Osteocyte (in vitro differentiated cells): ENCODE results near the gene CLEC2A. TPM values are rescaled to one million over a fixed set of nuclear protein-coding genes. Genes with fewer than 3 reads are reported as not detected.

Source experiments
- DNase-seq: peaks from one replicate; pipeline ENCODE4 v3.0.0; 2021; ENCODE audit warnings: mixed read lengths; ENCODE audit not compliant: unreplicated experiment; ENCODE audit errors: extremely low spot score
- H3K27ac Mint-ChIP-seq: one replicate; pipeline ENCODE4 v1.8.0; 2021; ENCODE audit warnings: mild to moderate bottlenecking, mixed read lengths; ENCODE audit not compliant: unreplicated experiment
- H3K27me3 Mint-ChIP-seq: one replicate; pipeline ENCODE4 v1.8.0; 2021; ENCODE audit warnings: mixed read lengths; ENCODE audit not compliant: unreplicated experiment
- H3K36me3 Mint-ChIP-seq: one replicate; pipeline ENCODE4 v1.8.0; 2021; ENCODE audit warnings: mixed read lengths; ENCODE audit not compliant: unreplicated experiment
- H3K4me1 Mint-ChIP-seq: one replicate; pipeline ENCODE4 v1.8.0; 2021; ENCODE audit warnings: mixed read lengths; ENCODE audit not compliant: unreplicated experiment
- H3K4me3 Mint-ChIP-seq: one replicate; pipeline ENCODE4 v1.8.0; 2021; ENCODE audit warnings: mild to moderate bottlenecking, moderate library complexity, mixed read lengths; ENCODE audit not compliant: unreplicated experiment
- H3K9me3 Mint-ChIP-seq: one replicate; pipeline ENCODE4 v1.8.0; 2021; ENCODE audit warnings: mixed read lengths; ENCODE audit not compliant: unreplicated experiment
- CTCF ChIP-seq: fragments of 200-600 bp; sonication (generic); IDR thresholded peaks from 2 replicates; pipeline ENCODE4 v1.5.0; 2021; ENCODE audit warnings: antibody characterized with exemption, mild to moderate bottlenecking, moderate library complexity
- total RNA-seq: library from RNA; stranded (reverse); gene quantifications from 2 replicates; pipeline ENCODE4 v1.2.1, GENCODE V29; 2021

Gene CLEC2A
- total RNA-seq, 1 donor from 2014 or later = not detected

GRCh38 chr12:9895215-9895971 lies 36.8 kb downstream of the CLEC2A start:
- Mint-ChIP-seq H3K27ac (no peak overlapping the region), H3K4me3 (no peak overlapping the region)
- no peak for TF ChIP-seq CTCF

GRCh38 chr12:9888665-9889273 lies 43.4 kb downstream of the CLEC2A start:
- TF ChIP-seq CTCF = no peak
- H3K4me1 Mint-ChIP-seq = no peaks in the 10 kb centered on the region
- H3K36me3 Mint-ChIP-seq = no peaks in the 10 kb centered on the region
- no peaks in the 10 kb centered on the region for H3K27me3 Mint-ChIP-seq
- H3K4me3 Mint-ChIP-seq = no peak overlapping the region
- no peak overlapping the region for H3K27ac Mint-ChIP-seq
- no peak for DNase-seq
- H3K9me3 Mint-ChIP-seq = no peaks in the 10 kb centered on the region

More at GRCh38 chr12:9895215-9895971, 36.8 kb downstream of the CLEC2A start:
- no peak for DNase-seq
- Mint-ChIP-seq H3K4me1 (no peaks in the 10 kb centered on the region), H3K36me3 (no peaks in the 10 kb centered on the region), H3K27me3 (peaks cover 4% of the 10 kb centered on the region), H3K9me3 (no peaks in the 10 kb centered on the region)

GRCh38 chr12:9883175-9883574 lies 49.0 kb downstream of the CLEC2A start:
- TF ChIP-seq CTCF = no peak
- Mint-ChIP-seq H3K27ac (no peak overlapping the region), H3K9me3 (no peaks in the 10 kb centered on the region), H3K27me3 (no peaks in the 10 kb centered on the region), H3K4me1 (no peaks in the 10 kb centered on the region), H3K36me3 (no peaks in the 10 kb centered on the region), H3K4me3 (no peak overlapping the region)
- no peak for DNase-seq

- no peak overlapping the region for H3K4me3 Mint-ChIP-seq
- H3K27me3 Mint-ChIP-seq = no peaks in the 10 kb centered on the region
- no peaks in the 10 kb centered on the region for H3K4me1 Mint-ChIP-seq
- no peaks in the 10 kb centered on the region for H3K9me3 Mint-ChIP-seq
- H3K27ac Mint-ChIP-seq = no peak overlapping the region
- H3K36me3 Mint-ChIP-seq = no peaks in the 10 kb centered on the region
- no peak for TF ChIP-seq CTCF
- DNase-seq = no peak
Measured at GRCh38 chr12:9881988-9882387, 50.2 kb downstream of the CLEC2A start.

GRCh38 chr12:9881246-9881645 lies 50.9 kb downstream of the CLEC2A start, which contains the start of gene KLRF2:
TSS of gene KLRF2 (plus strand) at chr12:9881489. CDS start at chr12:9881596, 107 bp downstream.
- Mint-ChIP-seq H3K36me3 (no peaks in the 10 kb centered on the region), H3K4me3 (no peak within 1 kb of the TSS), H3K9me3 (no peaks in the 10 kb centered on the region), H3K27me3 (no peaks in the 10 kb centered on the region), H3K27ac (no peak within 1 kb of the TSS), H3K4me1 (no peaks in the 10 kb centered on the region)
- no peak for DNase-seq
- TF ChIP-seq CTCF = no peak
